ENCODE results near the gene RFNG. TPM values are rescaled to one million over a fixed set of nuclear protein-coding genes. Genes with fewer than 3 reads are reported as not detected.
"Not testable (repeated sequence)": the region's sequence is repeated elsewhere in the genome, so short reads cannot be mapped to it uniquely, and the experiment has no call there.

Gene RFNG
- total RNA-seq, 1 donor from 2014 or later, result 26.8 TPM

DNA sequence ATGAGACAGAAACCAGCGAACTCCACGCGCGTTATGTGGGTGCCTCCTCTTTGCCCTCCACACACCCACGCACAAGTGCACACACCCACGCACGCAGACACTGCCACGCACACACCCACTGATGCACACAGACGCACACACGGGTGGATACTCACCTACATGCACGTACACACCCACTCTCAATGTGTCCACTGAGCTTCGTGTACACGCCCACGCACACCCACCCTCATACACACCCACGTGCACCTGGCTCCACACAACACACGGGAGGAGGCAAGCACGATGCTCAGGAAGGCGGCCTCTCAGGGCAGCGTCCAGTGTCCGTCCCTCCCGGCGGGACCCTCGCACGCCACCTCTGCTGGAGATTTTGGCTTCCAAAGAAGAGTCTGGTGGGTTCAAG, 4.2 kb downstream of the RFNG start:
- H3K36me3 Mint-ChIP-seq (ENCODE audit: low read depth), result peaks cover 8% of the 10 kb centered on the region
- no peak overlapping the region for H3K27ac Mint-ChIP-seq
- DNase-seq (ENCODE audit: low spot score), result no peak
- no peaks in the 10 kb centered on the region for H3K9me3 Mint-ChIP-seq
- no peaks in the 10 kb centered on the region for H3K27me3 Mint-ChIP-seq (ENCODE audit: insufficient read depth)
- H3K4me1 Mint-ChIP-seq (ENCODE audit: low read depth), result peaks cover 14% of the 10 kb centered on the region
- intact Hi-C loops (cut with micrococcal nuclease), result no loop called here
- H3K4me3 Mint-ChIP-seq, result peak overlapping the region; percentile 20

DNA sequence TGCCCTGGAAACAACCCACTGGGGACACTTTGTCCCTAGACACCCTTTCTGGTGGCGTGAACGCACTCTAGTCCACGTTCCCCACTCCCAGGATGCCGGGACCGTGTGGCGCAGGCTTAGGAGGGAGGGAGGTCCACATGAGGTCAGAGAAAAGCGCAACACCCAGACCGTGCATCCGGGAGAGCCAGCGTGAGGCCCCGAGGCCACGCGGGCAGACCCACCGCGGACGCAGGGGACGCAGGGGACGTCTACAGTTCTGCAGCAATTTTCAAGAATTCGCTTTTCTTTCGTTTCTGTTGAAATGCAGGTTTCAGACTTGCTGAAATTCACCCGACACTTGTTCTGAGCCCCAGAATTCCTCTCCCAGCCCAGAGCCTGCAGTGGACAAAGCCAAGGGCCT, 4.7 kb downstream of the RFNG start:
- Mint-ChIP-seq H3K27ac (no peak overlapping the region), H3K9me3 (no peaks in the 10 kb centered on the region), H3K27me3 (ENCODE audit: insufficient read depth) (no peaks in the 10 kb centered on the region), H3K4me3 (no peak overlapping the region), H3K4me1 (ENCODE audit: low read depth) (peaks cover 14% of the 10 kb centered on the region), H3K36me3 (ENCODE audit: low read depth) (peaks cover 8% of the 10 kb centered on the region)
- DNase-seq (ENCODE audit: low spot score), result no peak
- intact Hi-C loops (cut with micrococcal nuclease), result no loop called here

DNA sequence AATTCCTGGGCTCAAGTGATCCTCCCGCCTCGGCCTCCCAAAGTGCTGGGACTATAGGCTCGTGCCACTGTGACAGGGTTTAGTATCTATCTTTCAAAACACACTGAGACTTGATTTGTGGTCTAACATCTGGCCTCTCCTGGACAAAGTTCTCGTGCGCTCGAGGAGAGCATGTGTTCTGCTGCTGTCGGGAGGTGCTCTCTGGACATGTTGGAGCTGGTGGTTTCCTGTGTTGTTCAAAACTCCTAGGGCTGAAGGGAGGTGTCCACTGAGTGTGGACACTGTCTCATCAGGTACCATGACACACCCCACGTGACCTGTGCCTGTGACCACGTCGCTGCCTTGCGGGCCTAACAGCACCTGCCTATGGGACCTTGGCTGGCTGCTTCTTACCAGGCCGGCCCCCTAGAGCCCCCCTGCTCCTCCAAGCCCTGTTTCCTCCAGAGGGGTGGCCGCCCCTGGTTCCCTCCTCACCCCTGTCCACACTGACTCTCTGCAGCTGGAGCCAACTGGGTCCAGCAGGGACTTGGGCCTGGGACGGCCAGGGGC, 5.6 kb downstream of the RFNG start:
- no peaks in the 10 kb centered on the region for H3K27me3 Mint-ChIP-seq (ENCODE audit: insufficient read depth)

DNA sequence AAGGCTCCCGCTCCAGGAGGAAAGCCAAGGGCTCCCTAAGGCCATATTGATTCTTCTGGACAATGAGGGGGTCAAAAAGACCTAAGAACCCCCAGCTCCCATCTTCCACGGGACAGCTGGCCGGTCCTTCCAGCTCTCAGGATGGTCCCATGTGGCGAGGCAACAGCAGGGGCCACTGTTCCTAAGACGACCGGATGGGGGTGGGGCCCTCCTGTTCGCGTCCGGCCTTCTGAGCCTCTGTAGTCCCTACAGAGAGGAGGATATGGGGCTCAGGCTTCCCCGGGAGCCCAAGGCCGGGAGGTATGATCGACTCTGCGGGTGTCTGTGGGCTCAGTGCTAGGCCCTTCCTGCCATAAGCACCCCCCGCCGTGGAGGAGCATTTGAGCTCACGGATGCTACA, 8.1 kb downstream of the RFNG start:
- intact Hi-C loops (cut with micrococcal nuclease), result no loop called here
- no peak overlapping the region for H3K4me3 Mint-ChIP-seq
- no peak for DNase-seq (ENCODE audit: low spot score)

More for the DNA sequence above, 5.6 kb downstream of the RFNG start:
- Mint-ChIP-seq H3K36me3 (ENCODE audit: low read depth) (peaks cover 8% of the 10 kb centered on the region), H3K27ac (no peak overlapping the region), H3K4me1 (ENCODE audit: low read depth) (peaks cover 14% of the 10 kb centered on the region), H3K9me3 (no peaks in the 10 kb centered on the region), H3K4me3 (no peak overlapping the region)
- intact Hi-C loops (cut with micrococcal nuclease), result no loop called here
- no peak for DNase-seq (ENCODE audit: low spot score)

DNA sequence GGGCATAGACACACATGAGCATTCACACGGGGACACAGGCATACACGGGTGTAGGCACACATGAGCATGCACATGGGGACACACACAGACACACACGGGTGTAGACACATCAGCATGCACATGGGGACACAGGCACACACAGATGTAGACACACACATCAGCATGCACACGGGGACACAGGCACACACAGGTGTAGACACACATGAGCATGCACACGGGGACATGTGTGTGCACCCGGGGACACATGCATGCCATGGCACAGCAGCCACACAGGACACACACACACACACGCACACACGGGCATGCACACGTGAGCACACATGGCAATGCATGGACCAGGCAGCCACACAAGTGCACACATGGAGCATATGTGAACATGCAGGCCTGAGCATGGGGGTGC, 9.0 kb downstream of the RFNG start:
- no peaks in the 10 kb centered on the region for H3K9me3 Mint-ChIP-seq
- peaks cover 4% of the 10 kb centered on the region for H3K36me3 Mint-ChIP-seq (ENCODE audit: low read depth)
- intact Hi-C loops (cut with micrococcal nuclease), result no loop called here
- peaks cover 19% of the 10 kb centered on the region for H3K4me1 Mint-ChIP-seq (ENCODE audit: low read depth)
- no peak overlapping the region for H3K4me3 Mint-ChIP-seq
- peaks cover 2% of the 10 kb centered on the region for H3K27me3 Mint-ChIP-seq (ENCODE audit: insufficient read depth)
- no peak for DNase-seq (ENCODE audit: low spot score)
- no peak overlapping the region for H3K27ac Mint-ChIP-seq

More for the DNA sequence above, 8.1 kb downstream of the RFNG start:
- Mint-ChIP-seq H3K36me3 (ENCODE audit: low read depth) (peaks cover 5% of the 10 kb centered on the region), H3K4me1 (ENCODE audit: low read depth) (peaks cover 14% of the 10 kb centered on the region), H3K27me3 (ENCODE audit: insufficient read depth) (peaks cover 2% of the 10 kb centered on the region), H3K27ac (no peak overlapping the region), H3K9me3 (no peaks in the 10 kb centered on the region)

DNA sequence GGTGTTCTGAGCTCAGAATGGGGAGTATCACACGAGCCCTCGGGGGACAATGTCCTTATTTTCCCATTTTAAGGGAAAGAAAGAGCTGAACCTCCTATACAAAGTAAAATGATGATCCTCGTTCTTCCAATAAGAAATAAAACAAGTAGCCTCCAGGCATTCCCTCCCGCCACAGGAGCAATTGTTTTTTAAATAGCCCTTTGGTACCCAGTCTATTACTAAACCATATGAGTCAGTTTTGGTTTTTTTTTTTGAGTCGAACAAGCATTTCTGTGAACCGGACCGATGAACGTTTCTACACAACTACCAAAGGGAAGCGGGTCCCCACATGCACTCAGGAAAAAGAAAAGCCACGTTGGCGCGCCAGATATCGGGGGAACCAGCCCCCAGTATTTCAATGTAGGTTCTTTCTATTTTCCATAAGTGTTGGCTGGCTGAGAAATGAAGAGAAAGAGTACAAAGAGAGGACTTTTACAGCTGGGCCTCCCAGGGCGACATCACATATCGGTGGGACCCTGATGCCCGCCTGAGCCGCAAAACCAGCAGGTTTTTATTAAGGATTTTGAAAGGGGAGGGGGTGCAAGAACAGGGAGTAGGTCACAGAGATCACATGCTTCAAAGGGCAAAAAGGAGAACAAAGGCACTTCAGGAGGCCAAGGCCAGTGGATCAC, 10.3 kb downstream of the RFNG start:
- Mint-ChIP-seq H3K36me3 (ENCODE audit: low read depth) (no peaks in the 10 kb centered on the region), H3K27ac (no peak overlapping the region), H3K9me3 (no peaks in the 10 kb centered on the region), H3K4me3 (no peak overlapping the region), H3K4me1 (ENCODE audit: low read depth) (peaks cover 14% of the 10 kb centered on the region), H3K27me3 (ENCODE audit: insufficient read depth) (peaks cover 2% of the 10 kb centered on the region)
- DNase-seq (ENCODE audit: low spot score), result no peak
- intact Hi-C loops (cut with micrococcal nuclease), result no loop called here

DNA sequence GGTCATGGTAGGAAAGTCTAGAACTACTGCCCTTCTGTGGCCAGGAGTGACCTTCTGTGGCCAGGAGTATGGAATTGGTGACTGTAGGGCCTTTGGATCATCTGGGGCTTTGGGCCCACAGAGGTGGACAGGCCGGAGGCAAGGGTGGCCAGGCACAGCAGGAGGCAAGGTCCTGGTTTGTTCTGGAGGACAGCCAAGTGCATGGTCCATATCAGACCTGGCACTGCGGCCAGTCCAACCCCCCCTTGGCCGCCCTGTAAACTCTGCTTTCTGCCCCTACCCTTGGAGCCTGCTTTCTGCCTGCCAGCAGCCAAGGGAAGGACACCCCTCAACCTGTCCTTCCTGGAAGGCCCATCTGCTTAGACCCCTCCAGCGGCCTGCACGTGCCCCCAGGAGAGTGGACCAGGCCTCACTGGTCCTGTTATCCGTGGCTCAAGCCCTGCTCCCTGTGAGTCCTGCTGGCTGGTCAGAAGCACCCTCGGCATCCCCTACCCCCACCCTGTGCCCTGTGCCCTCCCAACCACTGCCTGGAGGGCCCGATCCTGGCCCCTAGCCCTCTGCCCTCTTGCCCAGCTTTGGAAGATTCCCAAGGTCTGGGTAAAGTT, 11.8 kb downstream of the RFNG start:
- peaks cover 24% of the 10 kb centered on the region for H3K4me1 Mint-ChIP-seq (ENCODE audit: low read depth)
- H3K27ac Mint-ChIP-seq, result no peak overlapping the region
- H3K9me3 Mint-ChIP-seq, result no peaks in the 10 kb centered on the region
- peaks cover 2% of the 10 kb centered on the region for H3K27me3 Mint-ChIP-seq (ENCODE audit: insufficient read depth)
- peaks cover 10% of the 10 kb centered on the region for H3K36me3 Mint-ChIP-seq (ENCODE audit: low read depth)
- intact Hi-C loops (cut with micrococcal nuclease), result loop anchor here (5.0 kb wide), 1 partner anchor 167 kb away; the partner anchor contains the start of gene ARHGDIA
- no peak overlapping the region for H3K4me3 Mint-ChIP-seq
- no peak for DNase-seq (ENCODE audit: low spot score)

DNA sequence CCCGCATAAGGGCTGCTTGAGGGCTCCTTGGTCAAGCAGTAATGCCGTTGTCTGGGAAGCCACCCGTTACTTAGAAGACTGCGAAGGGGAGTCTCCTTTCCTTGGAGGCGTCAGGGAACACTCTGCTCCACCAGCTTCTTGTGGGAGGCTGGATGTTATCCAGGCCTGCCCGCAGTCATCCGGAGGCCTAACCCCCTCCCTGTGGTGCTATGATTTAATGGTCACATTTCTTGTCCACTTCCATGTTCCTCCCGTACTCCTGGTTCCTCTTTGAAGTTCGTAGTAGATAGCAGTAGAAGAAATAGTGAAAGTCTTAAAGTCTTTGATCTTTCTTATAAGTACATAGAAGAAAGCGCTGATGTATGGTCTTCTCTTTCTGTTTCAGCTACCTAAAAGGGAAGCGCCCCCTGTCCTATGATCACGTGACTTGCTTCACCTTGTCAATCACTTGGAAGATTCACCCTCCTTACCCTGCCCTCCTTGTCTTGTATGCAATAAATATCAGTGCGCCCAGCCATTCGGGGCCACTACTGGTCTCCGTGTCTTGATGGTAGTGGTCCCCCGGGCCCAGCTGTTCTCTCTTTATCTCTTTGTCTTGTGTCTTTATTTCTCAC, 12.7 kb downstream of the RFNG start:
- H3K9me3 Mint-ChIP-seq; H3K27me3 Mint-ChIP-seq (ENCODE audit: insufficient read depth); DNase-seq (ENCODE audit: low spot score): not testable (repeated sequence)
- peak overlapping the region; percentile 41 for H3K27ac Mint-ChIP-seq
- peaks cover 11% of the 10 kb centered on the region for H3K36me3 Mint-ChIP-seq (ENCODE audit: low read depth)
- H3K4me1 Mint-ChIP-seq (ENCODE audit: low read depth), result peaks cover 24% of the 10 kb centered on the region
- intact Hi-C loops (cut with micrococcal nuclease), result loop anchor here (5.0 kb wide), 1 partner anchor 167 kb away; the partner anchor contains the start of gene ARHGDIA
- H3K4me3 Mint-ChIP-seq, result peak overlapping the region; percentile 49

DNA sequence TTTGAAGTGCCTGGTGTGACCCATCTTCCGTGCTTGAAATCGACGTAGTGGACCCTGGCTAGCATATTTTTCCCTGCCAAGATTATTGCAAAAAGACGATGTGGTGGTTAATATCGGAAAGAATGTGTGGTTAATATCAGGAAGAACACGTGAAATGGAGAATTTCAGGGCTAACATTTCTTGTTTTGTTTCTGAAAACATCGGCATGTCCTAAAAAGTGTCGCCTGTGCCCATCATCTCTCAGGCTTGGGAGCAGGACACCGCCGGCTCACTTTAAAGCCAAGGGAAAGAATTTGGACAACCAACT, 13.8 kb downstream of the RFNG start:
- Mint-ChIP-seq H3K36me3 (ENCODE audit: low read depth) (peaks cover 11% of the 10 kb centered on the region), H3K27ac (peak overlapping the region; percentile 93), H3K27me3 (ENCODE audit: insufficient read depth) (peaks cover 2% of the 10 kb centered on the region), H3K9me3 (no peaks in the 10 kb centered on the region), H3K4me1 (ENCODE audit: low read depth) (peaks cover 24% of the 10 kb centered on the region), H3K4me3 (peak overlapping the region; percentile 85)
- intact Hi-C loops (cut with micrococcal nuclease), result loop anchor here (1.0 to 5.0 kb wide), 5 partner anchors 13 to 380 kb away; partner anchors contain the start of genes ARHGDIA, FASN, GPS1 and HEXD
- no peak for DNase-seq (ENCODE audit: low spot score)

DNA sequence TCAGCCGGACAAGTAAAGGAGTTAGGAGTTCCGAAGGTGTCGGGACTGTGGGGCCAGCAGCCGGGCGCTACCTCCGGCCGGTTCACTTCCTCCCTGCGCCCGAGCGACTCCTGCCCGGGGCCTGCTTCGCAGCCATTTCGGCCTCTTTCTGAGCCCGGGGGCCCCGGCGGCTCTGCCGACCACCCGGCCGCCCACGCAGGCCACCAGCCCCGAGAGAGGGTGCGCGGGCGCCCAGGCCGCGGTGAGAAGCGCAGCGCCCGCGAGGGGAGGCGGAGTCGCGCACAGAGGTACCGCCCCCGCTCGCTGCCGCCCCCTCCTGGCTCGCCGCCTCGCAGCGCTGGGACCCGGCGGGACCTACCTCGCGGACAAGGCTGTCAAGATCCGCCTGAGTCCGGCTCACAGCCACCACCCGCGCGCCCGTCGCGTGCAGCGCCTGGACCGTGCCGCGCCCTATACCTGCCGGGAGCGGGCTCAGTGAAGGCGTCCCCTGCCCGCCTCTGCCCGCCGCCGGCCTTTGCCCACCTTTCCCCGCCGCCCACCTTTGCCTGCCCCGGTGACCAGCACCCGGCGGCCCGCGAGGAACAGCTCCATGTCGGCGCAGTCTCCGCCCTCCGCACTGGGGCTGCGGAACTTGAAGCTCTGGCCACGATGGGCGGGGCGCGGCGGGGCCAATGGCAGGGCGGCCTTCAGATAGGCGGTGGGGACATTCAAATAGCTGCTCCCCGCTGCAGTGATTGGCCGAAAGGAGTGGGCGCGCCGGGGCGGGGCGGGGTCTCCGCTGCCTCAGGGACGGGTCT, 14.3 kb downstream of the RFNG start, which contains the start of gene DCXR:
Gene DCXR, minus strand, starts transcription at position 606 of the 797 bp plus-strand sequence. Its CDS starts 15 bp downstream, at position 591.
- Mint-ChIP-seq H3K4me3 (peak within 1 kb of the TSS; percentile 85), H3K27ac (peak within 1 kb of the TSS; percentile 93), H3K4me1 (ENCODE audit: low read depth) (peaks cover 24% of the 10 kb centered on the region), H3K27me3 (ENCODE audit: insufficient read depth) (peaks cover 2% of the 10 kb centered on the region), H3K9me3 (no peaks in the 10 kb centered on the region), H3K36me3 (ENCODE audit: low read depth) (peaks cover 11% of the 10 kb centered on the region)
- intact Hi-C loops (cut with micrococcal nuclease), result loop anchor here (1.0 to 5.0 kb wide), 5 partner anchors 14 to 381 kb away; partner anchors contain the start of genes ARHGDIA, FASN, GPS1 and HEXD
- DNase-seq (ENCODE audit: low spot score), result peak; percentile 98

DNA sequence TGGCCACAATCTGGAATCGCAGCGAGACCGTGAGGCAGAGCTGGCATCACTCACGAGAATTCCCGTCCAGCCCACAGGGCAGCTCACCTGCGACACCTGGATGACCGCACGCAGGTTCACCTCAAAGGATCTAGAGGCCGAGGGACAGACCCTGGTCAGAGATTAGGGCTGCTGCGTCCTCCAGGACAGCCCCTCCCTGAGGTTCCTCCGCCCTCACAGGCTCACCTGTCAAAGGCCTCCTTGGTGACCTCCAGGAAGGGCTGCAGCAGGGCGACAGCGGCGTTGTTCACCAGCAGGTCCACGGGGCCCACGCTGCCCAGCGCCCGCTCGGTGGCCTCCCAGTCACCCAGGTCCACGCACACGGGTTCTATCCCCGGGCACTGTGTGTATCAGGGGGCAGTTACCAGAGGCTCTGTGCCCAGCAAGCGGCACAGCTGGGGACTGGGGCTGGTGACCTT, 14.9 kb downstream of the RFNG start:
- Mint-ChIP-seq H3K9me3 (no peaks in the 10 kb centered on the region), H3K4me1 (ENCODE audit: low read depth) (peaks cover 24% of the 10 kb centered on the region), H3K27me3 (ENCODE audit: insufficient read depth) (peaks cover 2% of the 10 kb centered on the region), H3K27ac (peak overlapping the region; percentile 67), H3K36me3 (ENCODE audit: low read depth) (peaks cover 11% of the 10 kb centered on the region), H3K4me3 (peak overlapping the region; percentile 77)
- intact Hi-C loops (cut with micrococcal nuclease), result loop anchor here (1.0 to 5.0 kb wide), 5 partner anchors 13 to 382 kb away; partner anchors contain the start of genes ARHGDIA, FASN, GPS1 and HEXD
- no peak for DNase-seq (ENCODE audit: low spot score)

DNA sequence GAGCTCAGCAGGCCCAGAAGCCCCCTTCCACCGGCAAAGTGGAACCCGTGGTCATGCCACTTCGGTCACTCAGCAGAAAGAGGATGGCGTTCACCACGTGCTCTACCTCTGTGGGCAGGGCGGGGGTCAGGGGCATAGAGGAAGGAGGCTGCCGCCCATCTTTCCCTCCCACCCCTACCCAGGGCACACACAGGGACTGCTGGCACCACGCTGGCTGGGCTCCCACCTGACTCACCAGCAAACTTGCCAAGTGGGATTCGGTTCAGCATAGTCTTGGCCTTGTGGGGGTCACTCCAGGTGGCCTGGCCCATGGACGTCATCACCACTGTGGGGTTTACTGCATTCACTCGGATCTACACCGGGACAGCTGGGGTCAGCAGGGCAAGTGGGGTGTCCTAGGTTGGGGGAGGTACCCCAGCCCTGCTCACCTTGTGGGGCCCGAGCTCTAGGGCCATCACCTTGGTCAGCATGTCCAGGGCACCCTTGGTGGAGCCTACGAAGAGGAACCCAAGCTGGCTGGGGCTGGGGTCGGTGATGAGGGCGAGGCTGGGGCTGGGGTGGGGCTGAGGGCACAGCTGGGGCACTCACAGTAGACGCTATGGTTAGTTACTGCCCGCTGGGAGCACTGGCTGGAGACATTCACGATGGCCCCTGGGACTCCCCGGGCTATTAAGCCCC, 15.5 kb downstream of the RFNG start:
- H3K9me3 Mint-ChIP-seq, result no peaks in the 10 kb centered on the region
- H3K4me1 Mint-ChIP-seq (ENCODE audit: low read depth), result peaks cover 24% of the 10 kb centered on the region
- DNase-seq (ENCODE audit: low spot score), result no peak
- intact Hi-C loops (cut with micrococcal nuclease), result loop anchor here (5.0 kb wide), 1 partner anchor 164 kb away; the partner anchor contains the start of gene ARHGDIA
- peaks cover 11% of the 10 kb centered on the region for H3K36me3 Mint-ChIP-seq (ENCODE audit: low read depth)
- peak overlapping the region; percentile 77 for H3K4me3 Mint-ChIP-seq
- H3K27ac Mint-ChIP-seq, result no peak overlapping the region
- H3K27me3 Mint-ChIP-seq (ENCODE audit: insufficient read depth), result peaks cover 2% of the 10 kb centered on the region

All from activated T-helper 1 cell treated with anti-CD3 and anti-CD28 coated beads, Interleukin-12 subunit alpha, Interleukin-12 subunit beta, Interleukin-2, Interleukin-4 antibody, amounts not matched to agents 30 ng/mL and 10 ng/mL and 1 ng/mL, durations not matched to agents 14 hours and 24 hours and 36 hours (primary cell).